NCI-H1105 (cell line): ENCODE results near the gene RPL7A.
"Not testable (repeated sequence)": the region's sequence is repeated elsewhere in the genome, so short reads cannot be mapped to it uniquely, and the experiment has no call there.

Source experiments
- DNase-seq: peaks from one replicate; lab custom pipeline; 2025; lab: John Stamatoyannopoulos, UW

RPL7A gene

DNA sequence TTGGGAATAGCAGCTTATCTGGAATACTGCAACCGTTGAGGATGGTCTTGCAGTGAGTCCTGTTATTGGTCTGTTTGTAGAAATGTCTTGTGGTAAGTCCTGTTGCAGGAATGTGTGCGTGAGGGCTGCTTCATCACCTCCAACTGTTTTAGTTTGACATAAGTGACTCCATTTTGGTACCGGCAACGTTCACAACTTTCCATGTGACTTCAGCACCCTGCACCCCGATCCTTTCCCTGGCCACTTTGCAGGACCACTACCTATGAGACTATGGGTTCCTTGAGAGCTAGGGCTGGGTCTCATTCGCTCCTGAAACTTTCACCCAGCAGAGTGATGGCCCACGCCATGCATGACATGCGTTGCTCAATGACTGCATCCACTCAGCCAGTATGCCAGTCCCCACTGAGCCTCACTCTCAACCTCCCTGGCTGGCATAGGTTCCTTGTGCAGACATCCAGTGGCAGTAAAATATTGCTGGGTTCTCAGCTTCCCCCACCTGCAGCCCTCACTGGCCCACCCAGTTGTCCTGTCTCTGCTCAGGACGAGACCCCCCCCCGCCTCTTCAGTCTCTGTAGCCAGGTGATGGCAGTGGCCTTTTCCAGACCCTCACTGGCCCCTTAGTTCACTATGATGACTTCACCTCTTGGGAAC is 20.1 kb upstream of the RPL7A start:
- DNase-seq = no peak

DNA sequence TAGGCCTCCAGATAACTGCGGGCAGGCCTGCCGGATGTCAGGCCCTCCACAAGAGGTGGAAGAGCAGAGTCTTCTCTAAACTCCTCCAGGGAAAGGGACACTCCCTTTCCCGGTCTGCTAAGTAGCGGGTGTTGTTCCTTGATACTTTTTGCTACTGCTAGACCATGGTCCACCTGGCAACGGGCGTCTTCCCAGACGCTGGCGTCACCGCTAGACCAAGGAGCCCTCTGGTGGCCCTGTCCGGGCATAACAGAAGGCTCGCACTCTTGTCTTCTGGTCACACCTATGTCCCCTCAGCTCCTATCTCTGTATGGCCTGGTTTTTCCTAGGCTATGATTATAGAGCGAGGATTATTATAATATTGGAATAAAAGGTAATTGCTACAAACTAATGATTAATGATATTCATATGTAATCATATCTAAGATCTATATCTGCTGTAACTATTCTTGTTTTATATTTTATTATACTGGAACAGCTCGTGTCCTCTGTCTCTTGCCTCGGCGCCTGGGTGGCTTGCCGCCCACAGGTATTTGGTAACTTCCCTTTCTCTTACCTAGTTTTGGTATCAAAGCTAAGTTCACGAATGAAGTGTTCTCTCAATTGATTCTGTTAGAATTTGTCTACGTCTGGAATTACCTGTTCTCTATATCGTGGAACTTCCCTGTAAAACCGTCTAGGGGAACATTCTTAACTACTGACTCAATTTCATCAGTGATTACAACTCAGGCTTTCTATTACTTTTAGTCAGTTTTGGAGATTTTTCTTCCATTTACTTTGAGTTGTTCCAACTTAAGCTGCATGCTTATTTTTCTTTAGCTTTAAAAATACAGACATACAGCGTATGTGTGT is 18.5 kb upstream of the RPL7A start:
- peak; percentile 6 for DNase-seq

DNA sequence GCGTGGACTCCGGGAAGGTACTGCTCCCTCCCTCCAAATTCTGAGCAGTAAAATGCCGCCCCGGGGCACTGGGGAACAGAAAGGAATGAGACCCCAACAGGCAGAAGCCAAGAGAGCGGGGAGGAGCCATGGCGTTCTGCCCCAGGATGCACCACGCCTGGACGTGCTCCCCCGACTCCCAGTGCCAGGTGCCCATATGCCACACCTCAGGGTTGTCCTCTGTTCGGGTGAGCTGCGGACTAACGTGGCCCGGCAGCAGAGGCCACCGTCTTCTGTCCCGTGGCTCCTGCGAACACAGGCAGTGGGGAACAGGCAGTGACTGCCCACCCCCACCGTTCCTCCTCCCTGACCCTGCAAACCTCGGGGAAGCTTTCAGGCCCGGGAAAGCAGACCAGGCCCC is 16.8 kb upstream of the RPL7A start:
- no peak for DNase-seq

DNA sequence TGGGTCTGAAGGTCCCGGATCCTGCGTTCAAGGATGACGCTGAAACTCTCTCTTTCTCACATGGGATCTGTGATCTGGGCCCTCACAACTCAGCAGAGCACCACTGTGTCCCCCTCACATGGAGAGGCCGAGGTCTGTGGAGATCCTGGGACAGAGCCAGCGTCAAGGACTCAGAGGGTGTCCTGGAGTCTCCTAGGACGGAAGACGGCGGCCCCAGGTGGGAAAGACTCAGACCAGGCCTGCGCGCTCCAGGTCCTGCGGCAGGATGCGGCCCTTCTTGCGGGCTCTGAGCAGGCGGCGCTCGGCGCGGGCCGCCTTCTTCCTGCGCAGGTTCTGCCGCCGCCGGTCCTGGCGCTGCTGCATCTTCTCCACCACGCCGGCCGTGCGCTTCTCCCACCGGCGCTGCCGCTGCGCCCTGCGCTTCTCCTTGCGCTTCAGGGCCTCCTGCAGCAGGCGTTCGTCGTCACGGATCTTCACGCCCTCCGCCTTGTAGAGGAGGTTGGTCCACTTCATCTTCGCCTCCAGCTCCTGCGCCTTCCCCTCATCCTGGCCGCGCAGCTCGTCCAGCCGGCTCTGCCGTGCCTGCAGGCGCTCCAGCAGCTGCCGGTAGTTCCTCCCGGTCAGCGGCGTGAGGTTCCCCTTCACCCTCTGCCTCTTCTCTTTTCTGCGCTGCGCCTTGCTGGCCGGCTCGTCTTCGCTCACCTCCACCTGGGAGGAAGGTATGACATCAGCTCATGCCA is 16.2 kb upstream of the RPL7A start:
- DNase-seq = no peak

DNA sequence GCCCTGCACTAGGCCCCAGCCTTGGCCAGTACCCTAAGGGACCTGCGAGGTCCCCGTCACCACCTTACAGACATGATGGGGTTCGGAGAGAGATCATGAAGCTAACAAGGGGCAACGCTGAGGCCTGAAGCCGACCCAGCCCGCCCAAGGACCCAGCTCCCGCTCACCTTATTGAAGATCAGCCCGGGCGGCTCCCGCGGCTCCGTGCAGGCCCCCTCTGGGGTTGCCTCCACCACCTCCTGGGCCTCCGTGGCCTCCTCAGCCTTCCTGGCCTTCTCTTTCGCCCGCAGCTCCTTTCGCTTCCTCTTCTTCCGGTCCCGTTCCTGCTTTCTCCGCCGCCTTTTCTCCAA is 15.7 kb upstream of the RPL7A start:
- DNase-seq = no peak

DNA sequence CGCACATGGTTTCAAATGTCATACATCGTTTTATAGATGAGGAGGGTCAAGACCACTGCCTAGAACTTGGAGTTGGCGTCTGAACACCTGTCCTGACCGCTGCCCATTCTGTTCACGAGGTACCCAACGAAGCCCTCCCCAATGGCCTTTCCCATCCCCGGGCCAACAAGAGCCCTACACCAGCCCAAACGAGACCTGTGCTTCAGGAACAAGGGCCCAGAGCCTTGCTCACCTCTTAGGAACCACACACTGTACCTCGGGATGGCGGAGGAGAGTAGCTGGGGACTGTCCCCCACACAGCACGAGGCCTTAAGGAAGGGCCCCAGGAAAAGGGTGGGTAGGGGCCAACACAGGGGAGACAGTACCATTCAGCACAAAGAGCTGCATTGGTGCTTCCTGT is 15.0 kb upstream of the RPL7A start:
- DNase-seq = no peak

DNA sequence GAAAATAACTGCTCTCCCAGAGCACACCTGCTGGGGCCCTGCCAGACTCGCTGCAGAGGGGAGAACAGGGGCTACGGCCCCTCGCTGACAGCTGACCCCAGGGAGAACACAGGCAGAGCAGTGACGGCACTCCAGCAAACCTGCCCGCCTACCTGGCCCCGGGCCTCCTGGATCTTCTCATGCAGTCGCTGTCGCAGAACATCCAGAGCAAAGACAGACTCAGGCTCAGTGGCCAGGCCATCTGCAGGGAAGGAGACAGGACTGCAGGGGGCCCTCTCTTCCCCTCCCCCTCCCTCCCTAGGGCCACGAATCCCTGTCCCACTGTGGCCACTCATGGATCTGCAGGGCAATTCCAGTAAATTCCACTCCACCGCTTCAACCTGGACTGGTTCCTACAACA is 14.5 kb upstream of the RPL7A start:
- no peak for DNase-seq

DNA sequence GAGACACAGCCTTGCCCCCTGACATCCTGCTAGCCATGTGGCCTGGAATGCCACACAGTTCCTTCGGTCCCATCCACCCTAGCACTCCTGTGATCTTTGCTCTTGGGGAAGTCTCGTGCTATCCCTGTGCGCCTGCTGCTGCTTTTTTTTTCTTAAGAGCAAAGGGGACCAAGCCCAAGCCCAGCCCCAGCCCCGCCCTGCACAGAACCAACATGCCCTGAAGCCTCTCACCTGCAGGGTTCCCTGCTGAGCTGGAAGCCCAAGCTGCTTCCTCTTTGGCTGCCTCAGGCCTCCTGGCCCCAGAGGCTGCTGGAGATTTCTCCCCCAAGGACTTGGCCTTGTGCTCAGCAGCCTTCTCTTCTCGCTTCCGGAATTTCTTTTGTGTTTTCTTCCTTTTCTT is 13.9 kb upstream of the RPL7A start:
- no peak for DNase-seq

DNA sequence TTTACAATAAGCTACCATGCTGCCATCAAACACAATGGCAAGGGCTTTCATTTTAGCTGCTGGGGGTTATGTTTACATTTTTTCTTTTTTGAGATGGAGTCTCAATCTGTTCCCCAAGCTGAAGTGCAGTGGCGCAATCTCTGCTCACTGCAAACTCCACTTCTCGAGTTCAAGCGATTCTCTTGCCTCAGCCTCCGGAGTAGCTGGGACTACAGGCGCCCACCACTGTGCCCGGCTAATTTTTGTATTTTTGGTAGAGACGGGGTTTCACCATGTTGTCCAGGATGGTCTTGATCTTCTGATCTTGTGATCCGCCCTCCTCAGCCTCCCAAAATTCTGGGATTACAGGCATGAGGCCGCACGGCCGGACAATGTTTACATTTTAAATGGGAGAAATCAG is 13.1 kb upstream of the RPL7A start:
- DNase-seq = not testable (repeated sequence)

DNA sequence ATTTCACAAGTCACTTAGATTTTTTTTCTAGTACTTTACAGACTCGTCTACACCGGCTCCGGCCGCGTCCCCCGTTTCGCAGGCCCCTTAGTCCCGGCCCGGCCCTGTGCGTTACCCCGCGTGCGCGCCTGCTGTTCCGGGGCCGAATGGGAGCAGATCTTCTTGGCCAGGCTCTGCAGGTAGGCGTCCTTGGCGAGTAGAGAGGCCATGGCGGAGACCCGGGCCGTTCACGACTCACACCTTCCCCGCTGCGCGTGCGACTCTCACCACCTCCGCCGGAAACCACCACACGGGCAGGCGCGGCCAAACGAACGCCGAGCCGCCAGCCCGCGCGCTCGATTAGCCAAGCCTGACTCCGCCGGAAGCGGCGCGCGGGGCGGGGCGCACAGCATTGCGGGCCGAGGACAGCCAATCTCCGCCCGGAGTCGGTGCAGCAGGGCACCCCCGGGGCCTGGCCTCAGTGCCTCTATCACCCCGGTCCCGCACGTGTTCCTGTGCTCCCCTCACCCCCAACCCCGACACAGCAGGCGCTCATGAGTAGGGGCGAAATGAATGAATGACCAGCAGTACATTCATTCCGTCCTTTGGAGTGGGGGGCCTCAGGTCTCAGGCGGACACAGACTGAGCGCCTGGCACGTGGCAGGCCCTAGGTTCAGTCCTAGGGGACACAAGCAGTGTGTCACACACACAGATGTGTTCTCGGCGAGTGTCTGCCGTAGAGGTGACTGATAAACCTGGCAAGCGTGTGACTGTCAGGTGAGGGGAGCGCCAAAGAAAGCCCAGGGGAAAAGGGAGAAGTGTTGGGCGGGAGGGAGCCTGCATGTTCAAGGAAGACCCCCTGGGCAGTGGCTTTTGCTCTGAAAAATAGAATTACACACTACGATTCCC is 11.8 kb upstream of the RPL7A start, which contains the start of gene SURF6:
Gene SURF6, minus strand, starts transcription at position 265 of the 888 bp plus-strand sequence. Its CDS starts 56 bp downstream, at position 209.
- DNase-seq = peak; percentile 87

DNA sequence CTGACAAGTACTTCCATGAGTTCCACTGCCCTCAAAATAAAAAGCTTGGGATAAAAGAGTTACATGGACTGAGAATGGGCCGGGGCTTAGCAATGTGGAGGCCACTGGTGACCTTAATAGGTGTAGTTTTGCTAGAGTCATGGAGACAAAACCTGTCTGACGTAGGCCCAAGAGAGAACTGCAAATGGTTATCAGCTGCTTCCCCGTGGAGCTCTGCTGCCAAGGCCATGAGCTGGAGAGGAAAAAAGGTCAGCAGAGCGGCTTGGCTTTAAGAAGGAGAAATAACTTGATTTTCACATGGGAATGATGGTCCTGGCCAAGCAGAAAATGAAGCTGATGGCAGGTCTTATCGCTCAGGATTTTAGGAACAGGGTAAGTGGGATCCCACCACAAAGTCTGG is 8.4 kb upstream of the RPL7A start:
- DNase-seq = no peak

DNA sequence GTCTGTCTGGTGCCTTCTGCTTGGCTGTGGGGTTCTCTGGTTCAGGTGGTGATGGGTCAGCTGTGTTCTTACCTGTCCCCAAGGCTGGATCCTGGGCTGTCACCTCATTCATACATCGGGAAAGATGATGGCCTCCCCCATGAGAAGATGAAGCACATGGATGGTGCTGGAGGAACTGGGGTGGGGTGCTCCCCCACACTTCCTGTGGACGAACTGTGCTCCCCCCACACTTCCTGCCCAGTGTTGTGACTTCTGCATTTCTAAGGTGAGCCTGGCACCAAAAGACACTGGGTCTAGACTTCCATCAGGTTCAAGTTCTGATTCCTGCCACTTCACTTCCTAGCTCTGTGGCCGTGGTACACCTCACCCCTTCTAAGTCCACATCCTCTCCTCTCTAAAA is 7.8 kb upstream of the RPL7A start:
- DNase-seq = no peak

DNA sequence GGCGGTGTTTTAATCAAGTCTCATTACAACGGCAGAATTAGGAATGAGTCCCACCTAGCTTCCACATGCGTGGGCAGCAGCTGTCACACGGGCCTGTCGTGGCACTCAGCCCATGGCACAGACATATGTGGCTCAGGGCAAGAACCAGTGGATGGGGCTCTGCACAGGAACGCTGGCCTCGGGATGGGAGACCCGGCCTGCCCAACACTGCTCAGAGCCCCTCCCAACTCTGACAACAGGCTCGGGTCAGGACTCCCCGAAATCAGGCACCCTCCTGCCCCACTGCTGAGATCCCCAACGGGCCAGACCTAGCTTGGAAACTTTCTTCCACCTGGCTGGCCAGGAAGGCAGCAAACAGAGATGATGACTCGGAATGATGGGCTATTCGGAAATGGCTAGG is 7.1 kb upstream of the RPL7A start:
- DNase-seq = no peak

DNA sequence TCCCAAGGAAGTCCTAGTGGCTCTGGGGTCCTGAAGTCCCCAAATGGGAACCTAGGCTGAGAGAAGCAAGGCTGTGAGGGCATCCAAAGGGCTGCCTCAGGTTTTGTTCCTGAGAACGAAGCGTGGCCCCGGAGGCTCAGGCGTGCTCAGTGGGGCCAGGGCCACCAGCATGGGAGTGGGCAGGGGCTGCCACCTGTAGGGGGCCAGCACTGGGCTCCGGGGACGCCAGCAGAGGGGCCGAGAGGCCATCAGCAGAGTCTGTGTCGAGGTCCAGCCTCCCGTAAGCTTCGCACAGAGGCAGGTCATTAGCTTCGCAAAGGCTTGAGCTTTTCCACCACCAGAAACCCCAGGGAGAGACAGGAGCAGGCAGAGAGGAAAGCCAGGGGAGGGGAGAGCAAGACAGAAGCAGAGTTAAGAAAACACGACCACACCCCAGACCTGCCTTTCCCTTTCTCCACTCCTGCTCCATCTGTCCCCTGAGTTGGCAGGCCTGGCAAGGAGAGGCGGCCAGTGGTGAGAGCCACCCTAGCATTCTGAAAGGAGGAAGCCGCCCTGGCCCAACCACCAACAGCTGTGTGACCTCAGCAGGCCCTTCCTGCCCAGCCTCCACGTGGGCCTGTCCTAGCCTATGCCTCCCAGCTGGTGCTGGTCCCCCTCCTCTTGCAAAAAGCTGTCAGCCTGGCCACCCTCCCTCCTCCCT is 6.5 kb upstream of the RPL7A start:
- no peak for DNase-seq

DNA sequence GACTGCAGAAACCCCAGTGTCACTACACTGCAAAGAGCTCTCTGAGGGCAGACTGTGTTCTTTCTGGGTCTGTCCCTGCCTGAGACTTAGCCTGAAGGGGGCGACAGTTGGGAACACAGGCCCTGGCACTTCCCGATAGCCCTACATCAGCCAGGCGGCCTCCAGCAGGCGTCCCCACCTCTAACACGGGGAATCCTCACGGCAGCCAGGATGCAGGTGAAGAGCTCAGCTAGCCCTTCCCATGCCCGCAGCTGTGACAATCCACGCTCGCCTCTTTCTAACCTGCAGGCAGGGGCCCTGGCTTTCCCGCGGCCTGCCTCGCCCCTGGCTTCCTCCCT is 6.0 kb upstream of the RPL7A start:
- DNase-seq = no peak

DNA sequence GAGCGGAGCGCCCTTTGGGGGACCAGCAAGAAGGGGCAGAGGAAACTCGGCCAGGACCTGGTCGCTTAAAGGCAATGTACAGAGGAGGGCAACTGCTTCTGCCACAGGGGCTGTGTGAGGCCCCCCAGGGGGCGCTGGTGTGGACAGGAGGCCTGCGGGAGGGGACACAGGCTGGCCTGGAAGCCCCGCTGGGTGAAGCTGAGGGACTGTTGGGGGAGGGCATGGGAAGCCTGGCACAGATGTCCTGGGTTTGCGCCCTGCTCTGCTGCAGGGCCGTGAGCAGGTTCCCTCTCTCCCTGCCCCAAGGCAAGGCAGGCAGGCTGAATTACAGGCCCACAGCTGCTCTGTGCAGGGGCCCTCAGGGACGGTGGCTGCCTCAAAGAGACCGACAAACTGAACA is 5.4 kb upstream of the RPL7A start:
- no peak for DNase-seq

DNA sequence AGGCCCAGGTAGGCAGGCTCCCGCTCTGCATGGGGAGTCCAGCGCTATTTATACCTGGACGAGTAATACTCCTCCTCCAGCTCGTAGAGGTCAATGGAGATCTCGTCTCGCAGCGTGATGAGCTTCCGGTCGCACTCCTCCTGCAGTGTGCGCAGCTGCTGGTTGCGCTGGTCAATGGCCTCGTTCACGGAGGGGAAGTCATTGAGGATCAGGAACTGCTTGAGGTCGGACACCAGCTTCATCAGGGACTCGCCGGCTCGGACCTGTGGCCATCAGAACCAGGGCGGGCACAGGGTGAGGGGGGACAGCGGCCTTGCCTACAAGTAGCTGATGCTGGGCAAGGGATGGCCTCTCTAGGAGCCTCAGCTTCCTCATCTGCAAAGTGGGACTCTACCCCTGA is 3.9 kb upstream of the RPL7A start:
- DNase-seq = no peak

DNA sequence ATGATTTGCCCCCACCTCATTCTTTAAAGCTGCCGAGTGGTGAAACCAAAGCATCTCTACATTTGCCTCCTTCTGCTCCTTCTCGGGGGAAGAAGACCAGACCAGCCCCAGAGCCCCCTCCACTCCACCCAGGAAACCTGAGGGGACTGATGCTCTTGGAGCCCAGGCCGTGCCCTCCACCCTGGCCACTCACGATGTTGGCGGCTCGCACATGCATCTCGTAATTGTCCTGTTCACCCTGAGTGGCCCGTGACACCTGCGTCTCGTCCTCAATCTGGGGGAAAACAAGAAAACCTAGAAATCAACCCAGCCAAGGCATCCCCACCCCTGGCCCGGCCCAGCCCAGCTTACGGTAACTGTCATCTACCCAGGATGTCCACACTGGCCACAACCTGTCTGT is 3.0 kb upstream of the RPL7A start:
- no peak for DNase-seq

DNA sequence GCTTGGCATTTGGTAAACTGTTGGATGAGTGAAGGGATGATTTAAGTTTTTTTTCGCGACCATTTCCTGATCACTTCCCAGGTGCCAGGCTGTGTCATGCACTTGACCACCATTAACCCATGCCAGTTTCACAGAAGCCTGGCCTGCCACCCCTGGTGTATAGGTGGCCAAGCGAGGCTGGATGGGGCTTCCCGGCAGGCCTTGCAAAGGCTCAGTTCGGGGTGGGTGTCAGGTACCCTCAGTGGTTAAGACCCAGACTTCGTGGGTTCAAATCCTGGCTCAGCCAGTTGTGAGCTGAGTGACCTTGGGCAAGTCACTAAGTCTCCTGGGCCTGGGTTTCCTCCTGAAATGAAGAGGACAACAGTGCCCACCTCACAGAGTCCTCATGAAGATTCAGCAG is 2.4 kb upstream of the RPL7A start:
- no peak for DNase-seq

DNA sequence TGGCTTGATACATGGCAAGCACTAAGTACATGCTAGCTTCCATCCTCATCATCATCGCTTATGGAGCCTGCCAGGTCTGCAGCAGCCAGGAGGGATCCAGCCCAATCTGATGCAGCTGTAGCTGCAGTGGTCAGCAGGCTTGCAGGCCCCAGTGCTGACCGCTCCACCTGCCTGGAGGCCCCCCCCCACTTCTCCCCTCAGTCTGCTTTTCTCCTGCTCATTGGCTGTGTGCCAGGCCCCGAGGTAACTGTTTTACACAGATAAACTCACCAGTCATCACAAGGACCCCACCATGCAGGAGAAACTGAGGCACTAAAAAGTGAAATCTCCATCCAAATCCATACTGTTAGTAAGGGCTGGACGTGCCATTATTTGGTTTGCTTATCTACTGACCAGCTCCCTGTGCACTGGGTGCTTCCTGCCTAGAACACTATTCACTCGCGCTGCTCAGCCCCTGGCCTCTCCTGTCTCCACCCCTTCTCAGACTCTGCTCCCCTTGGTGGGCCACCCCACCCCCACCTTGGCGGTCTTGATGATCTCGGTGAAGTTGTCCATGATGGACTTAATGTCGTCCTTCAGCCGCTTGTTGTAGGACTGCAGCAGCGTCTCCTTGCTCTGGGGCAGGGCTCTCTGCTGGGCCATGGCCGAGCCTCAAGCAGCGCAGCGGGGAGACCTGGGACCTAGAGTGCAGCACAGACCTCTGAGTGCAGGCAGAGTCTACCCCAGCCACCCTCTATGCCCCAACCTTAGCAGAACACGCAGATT is 1.8 kb upstream of the RPL7A start:
- no peak for DNase-seq

DNA sequence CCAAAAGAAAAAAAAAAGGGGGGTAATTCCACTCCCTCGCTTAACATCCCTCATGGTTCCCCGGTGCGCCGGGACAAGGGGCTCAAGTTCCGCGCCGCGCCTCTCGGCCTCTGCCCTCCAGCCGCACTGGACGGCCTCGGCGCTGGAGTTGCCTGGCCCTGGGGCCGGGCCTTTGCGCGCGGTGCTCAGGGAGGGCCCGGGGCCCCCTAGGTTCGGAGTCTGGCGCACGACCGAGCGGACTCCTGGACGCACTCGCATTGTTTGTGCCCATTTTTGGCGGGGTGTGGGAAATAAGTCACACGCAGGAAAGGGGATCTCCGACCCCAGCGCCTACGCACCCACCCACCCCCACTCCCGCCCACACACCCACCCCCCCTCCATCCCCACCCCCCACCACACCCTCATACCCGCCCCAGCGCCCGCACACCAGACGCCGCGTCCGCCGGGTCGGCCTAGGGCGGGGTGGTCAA is 468 bp upstream of the RPL7A start:
- DNase-seq = no peak
